Subcutaneous abdominal adipose tissue (tissue), 5 donors: ENCODE data around the gene ZBTB21.
A peak's percentile ranks its signal among the peaks of the same experiment; 100 is the strongest.

Source experiments
- H3K27ac ChIP-seq: one replicate; pipeline ENCODE4 v1.7.0; 2013; ENCODE audit warnings: low read depth, mild to moderate bottlenecking, inconsistent platforms, low read length, moderate library complexity
- H3K27me3 ChIP-seq, 5 donors: one replicate each; pipeline ENCODE4 v1.7.0; 2013; ENCODE audit warnings: low read length in 5 of 5, inconsistent platforms in 1 of 5; ENCODE audit not compliant: control insufficient read depth in 5 of 5, insufficient read depth in 4 of 5
- H3K36me3 ChIP-seq, 5 donors: one replicate each; pipeline ENCODE4 v1.7.0; 2013; ENCODE audit warnings: low read length in 5 of 5; ENCODE audit not compliant: control insufficient read depth in 5 of 5, insufficient read depth in 5 of 5
- H3K4me1 ChIP-seq, 5 donors: one replicate each; pipeline ENCODE4 v1.7.0; 2013; ENCODE audit warnings: low read length in 5 of 5, mild to moderate bottlenecking in 3 of 5, moderate library complexity in 1 of 5; ENCODE audit not compliant: control insufficient read depth in 5 of 5, insufficient read depth in 5 of 5
- H3K4me3 ChIP-seq, 5 donors: one replicate each; pipeline ENCODE4 v1.7.0; 2013; ENCODE audit warnings: low read length in 5 of 5, low read depth in 1 of 5
- H3K9ac ChIP-seq, 5 donors: one replicate each; pipeline ENCODE4 v1.7.0; 2013; ENCODE audit warnings: low read length in 5 of 5, mild to moderate bottlenecking in 4 of 5, moderate library complexity in 3 of 5
- H3K9me3 ChIP-seq, 5 donors: one replicate each; pipeline ENCODE4 v1.7.0; 2013; ENCODE audit warnings: low read length in 5 of 5; ENCODE audit not compliant: control insufficient read depth in 5 of 5
- donor health status: healthy.
- donor health status: healthy.
- donor health status: healthy.
- donor health status: healthy.
- donor health status: healthy.

ZBTB21 gene

GRCh38 chr21:42009831-42010506 lies at the start of gene ZBTB21:
ZBTB21 (minus strand) TSS chr21:42010360; CDS start chr21:41994095, 16,265 bp downstream.
- H3K4me1 ChIP-seq = peaks cover 5 to 38% (median 17%) of the 10 kb centered on the region in 5 donors
- H3K36me3 ChIP-seq = peaks cover 0 to 3% (median 0%) of the 10 kb centered on the region in 5 donors
- H3K27me3 ChIP-seq = peaks cover 0 to 3% (median 0%) of the 10 kb centered on the region in 5 donors
- peak within 1 kb of the TSS; percentile 93 for H3K27ac ChIP-seq
- peak within 1 kb of the TSS; percentile 46 to 83 (median 78) for H3K4me3 ChIP-seq
- H3K9ac ChIP-seq = peak within 1 kb of the TSS; percentile 59 to 91 (median 85)
- H3K9me3 ChIP-seq = peaks cover 0 to 3% (median 0%) of the 10 kb centered on the region in 5 donors

GRCh38 chr21:42059721-42060120 lies 49.6 kb upstream of the ZBTB21 start:
- no peak overlapping the region for H3K27ac ChIP-seq
- H3K27me3 ChIP-seq = peaks cover 0 to 8% (median 0%) of the 10 kb centered on the region in 5 donors
- H3K36me3 ChIP-seq = no peaks in the 10 kb centered on the region
- H3K9ac ChIP-seq = no peak overlapping the region
- H3K9me3 ChIP-seq = no peaks in the 10 kb centered on the region
- no peak overlapping the region for H3K4me3 ChIP-seq
- H3K4me1 ChIP-seq = peaks cover 10 to 50% (median 45%) of the 10 kb centered on the region in 5 donors

GRCh38 chr21:42059141-42059540 lies 49.0 kb upstream of the ZBTB21 start:
- Histone ChIP-seq H3K4me1 (peaks cover 10 to 48% (median 45%) of the 10 kb centered on the region in 5 donors), H3K27ac (no peak overlapping the region), H3K27me3 (peaks cover 0 to 6% (median 0%) of the 10 kb centered on the region in 5 donors), H3K9me3 (no peaks in the 10 kb centered on the region), H3K4me3 (no peak overlapping the region), H3K9ac (no peak overlapping the region), H3K36me3 (no peaks in the 10 kb centered on the region)

- Histone ChIP-seq H3K4me1 (peaks cover 10 to 43% (median 41%) of the 10 kb centered on the region in 5 donors), H3K27me3 (peaks cover 0 to under 1% (median 0%) of the 10 kb centered on the region in 5 donors), H3K27ac (no peak overlapping the region)
These were observed 48.5 kb upstream of the ZBTB21 start for GRCh38 chr21:42058631-42059111.

GRCh38 chr21:42057851-42058437 lies 47.8 kb upstream of the ZBTB21 start:
- peaks cover 10 to 36% (median 34%) of the 10 kb centered on the region in 5 donors for H3K4me1 ChIP-seq
- H3K4me3 ChIP-seq = no peak overlapping the region
- H3K36me3 ChIP-seq = no peaks in the 10 kb centered on the region
- no peaks in the 10 kb centered on the region for H3K9me3 ChIP-seq
- H3K9ac ChIP-seq = no peak overlapping the region
- H3K27ac ChIP-seq = no peak overlapping the region
- H3K27me3 ChIP-seq = no peaks in the 10 kb centered on the region

More at GRCh38 chr21:42058631-42059111, 48.5 kb upstream of the ZBTB21 start:
- Histone ChIP-seq H3K4me3 (no peak overlapping the region), H3K36me3 (no peaks in the 10 kb centered on the region), H3K9me3 (no peaks in the 10 kb centered on the region), H3K9ac (no peak overlapping the region)

GRCh38 chr21:42056996-42057689 lies 47.0 kb upstream of the ZBTB21 start:
- Histone ChIP-seq H3K4me1 (peaks cover 5 to 30% (median 27%) of the 10 kb centered on the region in 5 donors), H3K27me3 (no peaks in the 10 kb centered on the region), H3K27ac (no peak overlapping the region), H3K36me3 (no peaks in the 10 kb centered on the region), H3K9me3 (no peaks in the 10 kb centered on the region), H3K9ac (no peak overlapping the region), H3K4me3 (no peak overlapping the region)

GRCh38 chr21:42056468-42056867 lies 46.3 kb upstream of the ZBTB21 start:
- Histone ChIP-seq H3K9ac (no peak overlapping the region), H3K4me3 (no peak overlapping the region)

GRCh38 chr21:42055425-42055824 lies 45.3 kb upstream of the ZBTB21 start:
- Histone ChIP-seq H3K4me1 (peaks cover 0 to 15% (median 12%) of the 10 kb centered on the region in 5 donors), H3K27ac (no peak overlapping the region), H3K27me3 (no peaks in the 10 kb centered on the region), H3K9me3 (no peaks in the 10 kb centered on the region), H3K36me3 (no peaks in the 10 kb centered on the region), H3K9ac (no peak overlapping the region), H3K4me3 (no peak overlapping the region)

More at GRCh38 chr21:42056468-42056867, 46.3 kb upstream of the ZBTB21 start:
- Histone ChIP-seq H3K27me3 (no peaks in the 10 kb centered on the region), H3K9me3 (no peaks in the 10 kb centered on the region), H3K4me1 (peaks cover 0 to 23% (median 20%) of the 10 kb centered on the region in 5 donors), H3K27ac (no peak overlapping the region), H3K36me3 (no peaks in the 10 kb centered on the region)

GRCh38 chr21:42051788-42052187 lies 41.6 kb upstream of the ZBTB21 start:
- H3K4me3 ChIP-seq = no peak overlapping the region
- H3K9me3 ChIP-seq = no peaks in the 10 kb centered on the region
- H3K27me3 ChIP-seq = no peaks in the 10 kb centered on the region
- H3K4me1 ChIP-seq = peaks cover 0 to 7% (median 4%) of the 10 kb centered on the region in 5 donors
- no peaks in the 10 kb centered on the region for H3K36me3 ChIP-seq
- no peak overlapping the region for H3K27ac ChIP-seq
- H3K9ac ChIP-seq = no peak overlapping the region
